Measurements from ENCODE around the gene IL23R.

The IL23R gene

DNA sequence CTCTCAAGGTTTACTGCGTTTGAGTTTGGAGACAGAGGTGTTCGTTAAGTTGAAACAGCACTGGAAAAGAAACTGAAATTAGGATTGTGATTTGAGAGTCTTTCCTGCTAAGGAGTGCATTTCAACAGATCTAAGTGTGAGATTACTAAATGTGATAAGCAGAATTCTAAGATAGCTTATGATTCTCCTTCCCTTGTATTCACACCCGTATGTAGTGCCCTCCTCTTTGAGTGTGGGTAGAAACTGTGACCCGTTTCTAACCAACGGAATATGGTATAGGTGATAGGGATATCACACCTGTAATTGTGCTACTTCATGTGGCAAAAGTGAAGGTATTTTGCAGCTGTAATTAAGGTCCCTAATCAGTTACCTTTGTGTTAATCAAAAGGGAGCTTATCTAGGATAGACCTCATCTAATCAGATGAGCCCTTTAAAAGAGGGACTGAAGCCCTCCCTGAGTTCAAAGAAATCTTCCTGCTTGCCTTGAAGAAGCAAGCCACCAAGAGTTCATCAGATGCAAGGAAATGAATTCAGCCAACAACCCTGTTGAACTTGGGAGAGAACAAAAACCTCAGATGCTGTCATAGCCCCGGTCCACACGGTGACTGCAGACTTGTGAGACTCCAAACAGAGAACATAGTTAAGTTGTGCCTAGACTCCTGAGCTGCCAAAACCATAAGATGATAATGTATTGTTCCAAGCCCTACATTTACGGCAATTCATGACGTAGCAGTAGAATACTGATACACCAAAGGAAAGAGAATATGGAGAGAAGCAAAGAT lies 128.8 kb downstream of the IL23R start:
- in situ Hi-C loops (cut with MboI; ENCODE audit: low sequenced_read_pairs) = no loop called here

DNA sequence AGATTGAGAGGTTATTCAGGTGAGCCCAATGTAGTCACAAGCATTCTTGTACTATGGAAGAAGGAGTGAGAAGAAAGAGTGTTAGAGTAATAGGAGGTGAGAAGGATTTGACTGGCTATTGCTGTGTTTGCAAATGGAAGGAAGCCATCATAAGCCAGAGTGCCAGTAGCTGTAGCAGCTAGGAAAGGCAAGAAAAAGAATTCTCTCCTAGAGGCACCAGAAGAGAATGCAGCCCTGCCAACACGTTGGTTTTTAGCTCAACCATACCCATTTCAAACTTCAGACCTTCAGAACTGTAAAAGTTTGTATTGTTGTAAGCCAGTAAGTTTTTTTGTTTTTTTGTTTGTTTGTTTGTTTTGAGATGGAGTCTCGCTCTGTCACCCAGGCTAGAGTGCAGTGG lies 132.5 kb downstream of the IL23R start:
- in situ Hi-C loops (cut with MboI; ENCODE audit: low sequenced_read_pairs) = no loop called here

DNA sequence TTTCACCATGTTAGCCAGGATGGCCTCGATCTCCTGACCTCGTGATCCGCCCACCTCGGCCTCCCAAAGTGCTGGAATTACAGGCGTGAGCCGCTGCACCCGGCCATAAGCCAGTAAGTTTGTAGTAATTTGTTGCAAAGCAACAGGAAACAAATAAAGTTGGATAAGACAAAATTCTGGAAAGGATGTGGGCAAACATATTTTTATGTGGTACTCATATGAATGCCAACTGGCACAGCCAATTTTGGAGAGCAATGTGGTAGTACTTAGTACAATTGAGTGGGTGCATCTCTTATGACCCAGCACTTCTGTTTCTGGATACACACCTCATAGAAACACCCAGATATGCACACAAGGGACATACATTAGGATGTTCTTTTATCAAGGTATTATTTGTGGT lies 133.0 kb downstream of the IL23R start:
- in situ Hi-C loops (cut with MboI; ENCODE audit: low sequenced_read_pairs) = no loop called here

DNA sequence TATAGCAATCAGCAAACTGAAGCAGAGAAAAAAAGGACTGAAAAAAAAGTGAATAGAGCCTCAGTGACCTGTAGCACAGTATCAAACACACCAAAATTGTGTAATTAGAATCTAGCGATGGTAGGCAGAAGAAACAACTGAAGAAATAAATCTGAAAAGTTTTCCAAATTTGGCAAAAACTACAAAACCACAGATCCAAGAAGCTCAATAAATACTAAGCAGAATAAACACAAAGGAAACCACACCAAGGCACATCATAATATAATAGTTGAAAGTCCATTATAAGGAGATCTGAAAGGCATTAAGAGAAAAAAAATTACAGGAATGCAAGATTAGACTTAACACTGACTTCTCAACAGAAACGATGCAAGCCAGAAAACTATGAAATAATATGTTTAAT lies 134.3 kb downstream of the IL23R start:
- in situ Hi-C loops (cut with MboI; ENCODE audit: low sequenced_read_pairs) = no loop called here

DNA sequence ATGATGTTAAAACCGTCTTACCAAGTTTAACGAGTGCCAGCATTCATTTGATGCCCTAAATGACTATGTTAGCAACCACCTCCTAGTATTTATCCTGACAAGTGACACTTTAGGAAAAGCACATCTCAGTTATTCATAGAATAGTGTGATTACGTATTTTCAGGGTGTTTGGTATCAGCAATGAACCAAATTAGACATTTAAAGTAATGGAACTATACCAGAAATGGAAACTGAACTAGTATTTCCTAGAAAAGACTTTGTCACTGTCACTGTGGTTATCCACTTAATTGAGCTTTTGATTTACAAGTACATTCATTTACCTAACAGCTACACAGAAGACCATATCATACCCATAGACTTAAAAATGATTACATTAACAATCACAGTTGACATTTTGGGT lies 137.8 kb downstream of the IL23R start:
- in situ Hi-C loops (cut with MboI; ENCODE audit: low sequenced_read_pairs) = no loop called here

DNA sequence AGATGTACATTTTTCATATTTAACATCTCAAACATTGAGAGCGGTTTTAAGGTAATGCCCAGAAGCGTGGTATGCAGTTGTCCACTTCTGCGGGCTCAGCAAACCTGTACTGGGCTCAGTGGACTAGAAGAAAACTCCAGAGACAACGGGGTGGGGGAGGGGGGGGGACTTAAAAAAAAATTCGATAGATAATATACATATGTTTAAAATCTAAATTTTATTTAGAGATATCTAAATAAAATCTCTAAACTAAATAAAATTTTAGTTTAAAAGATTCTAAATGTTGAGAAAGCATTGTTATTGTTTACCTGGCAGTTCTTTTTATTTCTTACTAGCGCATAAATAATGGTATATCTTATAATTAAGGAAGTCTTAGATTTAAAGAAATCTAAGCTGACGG lies 140.3 kb downstream of the IL23R start:
- in situ Hi-C loops (cut with MboI; ENCODE audit: low sequenced_read_pairs) = no loop called here

DNA sequence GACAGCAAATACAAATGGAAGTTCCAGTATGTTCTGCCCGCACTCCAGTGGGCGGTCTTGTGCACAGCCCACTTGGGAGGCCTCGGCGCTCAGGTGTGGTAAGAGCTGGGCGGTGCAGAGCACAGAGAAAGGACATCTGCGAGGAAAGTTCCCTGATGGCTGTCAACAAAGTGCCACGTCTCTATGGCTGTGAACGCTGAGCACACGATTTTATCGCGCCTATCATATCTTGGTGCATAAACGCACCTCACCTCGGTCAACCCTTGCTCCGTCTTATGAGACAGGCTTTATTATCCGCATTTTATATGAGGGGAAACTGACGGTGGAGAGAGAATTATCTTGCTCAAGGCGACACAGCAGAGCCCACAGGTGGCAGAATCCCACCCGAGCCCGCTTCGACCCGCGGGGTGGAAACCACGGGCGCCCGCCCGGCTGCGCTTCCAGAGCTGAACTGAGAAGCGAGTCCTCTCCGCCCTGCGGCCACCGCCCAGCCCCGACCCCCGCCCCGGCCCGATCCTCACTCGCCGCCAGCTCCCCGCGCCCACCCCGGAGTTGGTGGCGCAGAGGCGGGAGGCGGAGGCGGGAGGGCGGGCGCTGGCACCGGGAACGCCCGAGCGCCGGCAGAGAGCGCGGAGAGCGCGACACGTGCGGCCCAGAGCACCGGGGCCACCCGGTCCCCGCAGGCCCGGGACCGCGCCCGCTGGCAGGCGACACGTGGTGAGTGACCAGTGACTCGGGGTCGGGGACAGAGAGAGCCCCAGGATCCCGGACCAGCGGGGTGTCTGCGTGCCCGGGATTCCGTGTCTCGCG lies 141.2 kb downstream of the IL23R start, which contains the start of gene IL12RB2:
TSS of gene IL12RB2 (plus strand) at position 623 of the 810 bp plus-strand sequence. CDS start 12,496 bp downstream, outside the sequence.
- in situ Hi-C loops (cut with MboI; ENCODE audit: low sequenced_read_pairs) = no loop called here

DNA sequence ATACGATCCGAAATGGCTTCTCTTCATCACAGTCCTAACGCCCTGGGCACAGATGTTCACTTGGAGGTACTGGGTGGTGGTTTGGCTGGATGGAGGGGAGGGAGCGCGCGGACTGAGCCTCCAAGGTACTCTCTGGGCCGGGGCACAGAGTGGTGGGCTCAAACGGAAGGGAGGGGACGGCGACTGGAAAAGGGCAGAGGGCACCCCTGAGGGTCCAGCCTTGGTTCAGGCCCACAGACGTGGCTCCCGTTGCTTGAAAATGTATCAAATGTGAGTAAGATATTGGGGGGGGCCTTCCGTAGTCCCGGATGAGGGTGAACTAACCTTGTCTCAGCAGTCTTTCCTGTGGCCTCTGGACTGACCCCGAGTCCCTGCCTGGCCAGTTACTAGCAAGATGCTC lies 141.9 kb downstream of the IL23R start:
- in situ Hi-C loops (cut with MboI; ENCODE audit: low sequenced_read_pairs) = no loop called here

Measured in HL-60/S4 treated with phorbol 12-myristate 13-acetate at 8.2 ng/mL for 4 days and 3 days (cell line).